Measurements from ENCODE around the gene TFPI. TPM values are rescaled to one million over a fixed set of nuclear protein-coding genes. Genes with fewer than 3 reads are reported as not detected.

The TFPI gene
- total and polyA plus RNA-seq, 4 donors, result 169 to 253 (median 237) TPM

DNA sequence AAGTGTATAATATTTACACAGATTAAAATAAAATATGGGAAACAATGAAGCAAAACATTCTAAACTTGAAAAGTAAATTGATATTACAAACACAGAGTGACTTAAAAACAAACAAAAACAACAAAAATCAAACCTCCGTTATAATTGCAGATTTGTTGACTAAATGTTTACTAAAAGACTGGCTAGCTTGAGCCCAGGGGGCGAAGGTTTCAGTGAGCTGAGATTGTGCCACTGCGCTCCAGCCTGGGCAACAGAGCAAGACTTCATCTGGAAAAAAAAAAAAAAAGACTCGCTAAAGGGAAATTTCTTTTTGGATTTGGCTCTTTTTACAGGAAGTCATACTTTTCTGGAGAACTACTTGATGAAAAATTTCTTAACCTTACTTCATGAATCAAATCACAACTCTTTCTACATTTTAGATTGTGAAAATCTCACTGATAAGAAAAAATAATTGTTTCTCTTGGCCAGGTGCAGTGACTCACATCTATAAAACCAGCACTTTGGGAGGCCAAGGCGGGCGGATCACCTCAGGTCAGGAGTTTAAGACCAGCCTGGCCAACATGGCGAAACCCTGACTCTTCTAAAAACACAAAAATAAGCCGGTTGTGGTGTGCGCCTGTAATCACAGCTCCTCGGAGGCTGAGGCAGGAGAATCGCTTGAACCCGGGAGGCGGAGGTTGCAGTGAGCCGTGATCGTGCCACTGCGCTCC is 9.7 kb downstream of the TFPI start:
- Histone ChIP-seq H3K9me3 (ENCODE audit: control insufficient read depth in 4 of 4, insufficient read depth in 3 of 4, low read length in 3 of 4) (no peaks in the 10 kb centered on the region), H3K36me3 (ENCODE audit: control insufficient read depth in 4 of 4, insufficient read depth in 4 of 4, low read length in 4 of 4) (peaks cover 0 to 11% (median 6%) of the 10 kb centered on the region in 4 donors), H3K4me1 (ENCODE audit: control insufficient read depth in 5 of 5, insufficient read depth in 5 of 5, low read length in 5 of 5) (peaks cover 0 to 44% (median 5%) of the 10 kb centered on the region in 5 donors), H3K27ac (ENCODE audit: low read depth in 1 of 2, low read length in 1 of 2) (peak overlapping the region; percentile 29 to 70), H3K9ac (ENCODE audit: insufficient read depth in 1 of 2, low read length in 2 of 2) (no peak overlapping the region), H3K4me3 (no peak overlapping the region), H3K27me3 (ENCODE audit: control insufficient read depth in 3 of 3, insufficient read depth in 3 of 3, low read length in 2 of 3) (no peaks in the 10 kb centered on the region)
- ATAC-seq (ENCODE audit: insufficient read depth, low FRiP score) (no peak), DNase-seq (no peak)
- TF ChIP-seq, protein P1, sequence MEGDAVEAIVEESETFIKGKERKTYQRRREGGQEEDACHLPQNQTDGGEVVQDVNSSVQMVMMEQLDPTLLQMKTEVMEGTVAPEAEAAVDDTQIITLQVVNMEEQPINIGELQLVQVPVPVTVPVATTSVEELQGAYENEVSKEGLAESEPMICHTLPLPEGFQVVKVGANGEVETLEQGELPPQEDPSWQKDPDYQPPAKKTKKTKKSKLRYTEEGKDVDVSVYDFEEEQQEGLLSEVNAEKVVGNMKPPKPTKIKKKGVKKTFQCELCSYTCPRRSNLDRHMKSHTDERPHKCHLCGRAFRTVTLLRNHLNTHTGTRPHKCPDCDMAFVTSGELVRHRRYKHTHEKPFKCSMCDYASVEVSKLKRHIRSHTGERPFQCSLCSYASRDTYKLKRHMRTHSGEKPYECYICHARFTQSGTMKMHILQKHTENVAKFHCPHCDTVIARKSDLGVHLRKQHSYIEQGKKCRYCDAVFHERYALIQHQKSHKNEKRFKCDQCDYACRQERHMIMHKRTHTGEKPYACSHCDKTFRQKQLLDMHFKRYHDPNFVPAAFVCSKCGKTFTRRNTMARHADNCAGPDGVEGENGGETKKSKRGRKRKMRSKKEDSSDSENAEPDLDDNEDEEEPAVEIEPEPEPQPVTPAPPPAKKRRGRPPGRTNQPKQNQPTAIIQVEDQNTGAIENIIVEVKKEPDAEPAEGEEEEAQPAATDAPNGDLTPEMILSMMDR (IDR thresholded peaks at IDR 0.05; ENCODE audit: control extremely low read depth, extremely low read depth), result no peak
- WGBS, 2 donors, result 77 to 92% methylated on average over 16 of the region's 16 CpGs

DNA sequence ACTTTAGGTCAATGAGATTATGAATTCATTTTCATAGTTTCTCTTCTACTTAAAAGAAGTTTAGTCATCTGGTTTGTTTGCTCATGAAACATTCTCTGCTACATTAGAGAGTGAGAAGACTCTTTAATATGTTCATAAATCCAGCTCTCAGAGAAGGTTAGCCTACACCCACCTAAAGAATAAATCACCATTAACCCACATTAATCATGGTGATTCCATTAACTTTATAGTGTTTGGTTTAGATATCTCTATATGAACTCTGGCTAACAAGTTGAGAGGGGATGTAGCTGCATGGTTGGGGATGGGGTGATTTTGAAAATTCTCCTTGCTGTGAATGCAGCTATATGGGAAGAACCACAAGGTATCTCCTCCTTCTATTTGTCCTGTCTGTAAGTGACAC is 10.7 kb downstream of the TFPI start:
- peaks cover 0 to 11% (median 6%) of the 10 kb centered on the region in 4 donors for H3K36me3 ChIP-seq (ENCODE audit: control insufficient read depth in 4 of 4, insufficient read depth in 4 of 4, low read length in 4 of 4)
- H3K9ac ChIP-seq (ENCODE audit: insufficient read depth in 1 of 2, low read length in 2 of 2), result no peak overlapping the region
- no peaks in the 10 kb centered on the region for H3K9me3 ChIP-seq (ENCODE audit: control insufficient read depth in 4 of 4, insufficient read depth in 3 of 4, low read length in 3 of 4)
- H3K27ac ChIP-seq (ENCODE audit: low read depth in 1 of 2, low read length in 1 of 2), result no peak overlapping the region
- DNase-seq, result no peak
- H3K27me3 ChIP-seq (ENCODE audit: control insufficient read depth in 3 of 3, insufficient read depth in 3 of 3, low read length in 2 of 3), result no peaks in the 10 kb centered on the region
- no peak for ATAC-seq (ENCODE audit: insufficient read depth, low FRiP score)
- no peak overlapping the region for H3K4me3 ChIP-seq
- TF ChIP-seq, protein P1 (IDR thresholded peaks at IDR 0.05; ENCODE audit: control extremely low read depth, extremely low read depth), result no peak
- H3K4me1 ChIP-seq (ENCODE audit: control insufficient read depth in 5 of 5, insufficient read depth in 5 of 5, low read length in 5 of 5), result peaks cover 0 to 34% (median 5%) of the 10 kb centered on the region in 5 donors

DNA sequence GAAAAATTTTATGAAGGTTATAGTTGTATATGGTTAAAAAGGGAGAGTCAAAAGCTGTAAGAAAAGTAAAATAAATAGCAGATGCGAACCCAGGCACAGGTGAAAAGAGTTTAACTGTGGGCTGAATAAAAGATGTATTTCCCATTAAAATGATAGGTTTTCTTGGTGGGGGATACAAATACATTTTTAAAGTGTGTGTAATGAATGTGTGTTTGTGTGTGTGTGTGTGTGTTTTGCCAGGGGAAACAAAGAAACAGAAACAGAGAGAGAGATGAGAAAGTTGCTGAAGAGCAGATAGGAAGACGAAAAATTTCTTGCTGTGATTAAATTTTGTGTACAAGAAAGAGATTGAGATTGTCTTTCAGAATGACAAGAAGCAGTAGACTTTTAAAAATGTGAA is 12.1 kb downstream of the TFPI start:
- peak overlapping the region in 1 of 2 donors; percentile 66 for H3K27ac ChIP-seq (ENCODE audit: low read depth in 1 of 2, low read length in 1 of 2)
- H3K9me3 ChIP-seq (ENCODE audit: control insufficient read depth in 4 of 4, insufficient read depth in 3 of 4, low read length in 3 of 4), result no peaks in the 10 kb centered on the region
- TF ChIP-seq, protein P1 (IDR thresholded peaks at IDR 0.05; ENCODE audit: control extremely low read depth, extremely low read depth), result no peak
- no peak for ATAC-seq (ENCODE audit: insufficient read depth, low FRiP score)
- 79 to 96% methylated on average over 2 of the region's 2 CpGs for WGBS, 2 donors
- H3K4me1 ChIP-seq (ENCODE audit: control insufficient read depth in 5 of 5, insufficient read depth in 5 of 5, low read length in 5 of 5), result peaks cover 0 to 24% (median 4%) of the 10 kb centered on the region in 5 donors
- H3K36me3 ChIP-seq (ENCODE audit: control insufficient read depth in 4 of 4, insufficient read depth in 4 of 4, low read length in 4 of 4), result peaks cover 0 to 8% (median 4%) of the 10 kb centered on the region in 4 donors
- no peak overlapping the region for H3K4me3 ChIP-seq
- peak overlapping the region in 1 of 2 donors; percentile 4 for H3K9ac ChIP-seq (ENCODE audit: insufficient read depth in 1 of 2, low read length in 2 of 2)
- no peak for DNase-seq
- no peaks in the 10 kb centered on the region for H3K27me3 ChIP-seq (ENCODE audit: control insufficient read depth in 3 of 3, insufficient read depth in 3 of 3, low read length in 2 of 3)
